Lung microvascular endothelial cell (primary cell): ENCODE measurements around the gene NOXO1. TPM values are rescaled to one million over a fixed set of nuclear protein-coding genes. Genes with fewer than 3 reads are reported as not detected.
A peak's percentile ranks its signal among the peaks of the same experiment; 100 is the strongest.
"Not testable (repeated sequence)": the region's sequence is repeated elsewhere in the genome, so short reads cannot be mapped to it uniquely, and the experiment has no call there.

ENCODE experiments used
- DNase-seq, 2 donors: peaks; one replicate each; pipeline versions ENCODE4 v3.0.0 to v3.0.0-alpha.2; 2010; ENCODE audit warnings: low read depth in 2 of 2
- total RNA-seq: library from RNA; depleted of rRNA; stranded (reverse); fragments of >200 nt; gene quantifications from 2 replicates; pipeline ENCODE4 v1.2.1, GENCODE V29; 2014

The NOXO1 gene
- under 0.01 TPM in 2 replicates for total RNA-seq

- no peak for DNase-seq
Measured at GRCh38 chr16:1981398-1981836, at the start of gene NOXO1. TSS of gene NOXO1 (minus strand) at chr16:1981469. CDS start at chr16:1981179, 290 bp downstream.

- DNase-seq: no peak
Measured at GRCh38 chr16:2030036-2030435, 48.8 kb upstream of the NOXO1 start.

- no peak for DNase-seq
Measured at GRCh38 chr16:2029350-2029749, 48.1 kb upstream of the NOXO1 start.

- DNase-seq: no peak
Measured at GRCh38 chr16:2028620-2029220, 47.5 kb upstream of the NOXO1 start.

- no peak for DNase-seq
Measured at GRCh38 chr16:2028146-2028545, 46.9 kb upstream of the NOXO1 start.

GRCh38 chr16:2027024-2028010 is 46.0 kb upstream of the NOXO1 start:
- DNase-seq: peak; percentile 58 to 73

GRCh38 chr16:2026461-2027023 is 45.3 kb upstream of the NOXO1 start, which contains the start of gene NHERF2:
TSS of gene NHERF2 (plus strand) at chr16:2026902. CDS start at chr16:2027006, 104 bp downstream.
- peak; percentile 41 to 62 for DNase-seq

- DNase-seq: no peak
Measured at GRCh38 chr16:2025878-2026460, 44.7 kb upstream of the NOXO1 start.

GRCh38 chr16:2025251-2025650 is 44.0 kb upstream of the NOXO1 start:
- no peak for DNase-seq

GRCh38 chr16:2024032-2024420 is 42.8 kb upstream of the NOXO1 start:
- no peak for DNase-seq

- DNase-seq: peak; percentile 86 to 94
Measured at GRCh38 chr16:2023092-2024031, 42.1 kb upstream of the NOXO1 start.

- DNase-seq: no peak
Measured at GRCh38 chr16:2022723-2023091, 41.4 kb upstream of the NOXO1 start.

- DNase-seq: no peak
Measured at GRCh38 chr16:2019921-2020831, 38.9 kb upstream of the NOXO1 start.

- no peak for DNase-seq
Measured at GRCh38 chr16:2019518-2019920, 38.2 kb upstream of the NOXO1 start, which contains the start of gene NPW. TSS of gene NPW (plus strand) at chr16:2019785.

- DNase-seq: no peak
Measured at GRCh38 chr16:2016407-2016922, 35.2 kb upstream of the NOXO1 start.

GRCh38 chr16:2015947-2016208 is 34.6 kb upstream of the NOXO1 start:
- no peak for DNase-seq

- DNase-seq: no peak
Measured at GRCh38 chr16:2015117-2015946, 34.1 kb upstream of the NOXO1 start.

- DNase-seq: no peak
Measured at GRCh38 chr16:2013527-2013926, 32.3 kb upstream of the NOXO1 start.

- DNase-seq: not testable (repeated sequence)
Measured at GRCh38 chr16:2011726-2012125, 30.5 kb upstream of the NOXO1 start.
